Airway epithelial cell (primary cell): ENCODE data around the gene MRGPRX2. TPM values are rescaled to one million over a fixed set of nuclear protein-coding genes. Genes with fewer than 3 reads are reported as not detected.

Experiments used
- total RNA-seq: library from RNA; depleted of rRNA; stranded (reverse); fragments of >200 nt; gene quantifications from 2 replicates; pipeline ENCODE4 v1.2.3, GENCODE V29; 2015

MRGPRX2 gene
- total RNA-seq: not detected in 2 replicates

GRCh38 chr11:19060629-19061028 lies at the start of gene MRGPRX2:
MRGPRX2 (minus strand) TSS chr11:19060717; CDS start chr11:19056402, 4,315 bp downstream.

Other genes with a start within 250 kb of the MRGPRX2 start
- gene MRGPRX1, start 121.3 kb downstream of the MRGPRX2 start, total RNA-seq: not detected in 2 replicates
- gene ZDHHC13, start 56.5 kb upstream of the MRGPRX2 start, total RNA-seq: 13.7 and 20.1 TPM in 2 replicates
- not detected in 2 replicates for gene CSRP3, start 141.3 kb upstream of the MRGPRX2 start, total RNA-seq
- 2.1 and 3.2 TPM in 2 replicates for gene E2F8, start 180.2 kb upstream of the MRGPRX2 start, total RNA-seq